ENCODE data around the gene DDB1. TPM values are rescaled to one million over a fixed set of nuclear protein-coding genes. Genes with fewer than 3 reads are reported as not detected.

Gene DDB1
- total RNA-seq, 2 donors from 2014 or later, result 211 to 344 TPM

- Mint-ChIP-seq H3K36me3 (ENCODE audit: low read depth) (peaks cover 30% of the 10 kb centered on the region), H3K27me3 (no peaks in the 10 kb centered on the region), H3K4me1 (no peaks in the 10 kb centered on the region), H3K9me3 (no peaks in the 10 kb centered on the region), H3K4me3 (no peak overlapping the region), H3K27ac (no peak overlapping the region)
- ATAC-seq (replicated peaks), result no peak
Observed at GRCh38 chr11:61347916-61348461, 15.1 kb upstream of the DDB1 start.

GRCh38 chr11:61345954-61346843 lies 13.3 kb upstream of the DDB1 start:
- no peaks in the 10 kb centered on the region for H3K4me1 Mint-ChIP-seq
- peaks cover 20% of the 10 kb centered on the region for H3K36me3 Mint-ChIP-seq (ENCODE audit: low read depth)
- peak overlapping the region; percentile 25 for H3K27ac Mint-ChIP-seq
- no peaks in the 10 kb centered on the region for H3K27me3 Mint-ChIP-seq
- no peak for ATAC-seq (replicated peaks)
- no peaks in the 10 kb centered on the region for H3K9me3 Mint-ChIP-seq
- H3K4me3 Mint-ChIP-seq, result no peak overlapping the region

GRCh38 chr11:61345170-61345610 lies 12.3 kb upstream of the DDB1 start:
- peak overlapping the region; percentile 44 for H3K27ac Mint-ChIP-seq

GRCh38 chr11:61343792-61344745 lies 11.2 kb upstream of the DDB1 start:
- no peak for ATAC-seq (replicated peaks)
- Mint-ChIP-seq H3K36me3 (ENCODE audit: low read depth) (peaks cover 10% of the 10 kb centered on the region), H3K27ac (peak overlapping the region; percentile 44), H3K27me3 (no peaks in the 10 kb centered on the region), H3K4me3 (no peak overlapping the region), H3K9me3 (no peaks in the 10 kb centered on the region), H3K4me1 (no peaks in the 10 kb centered on the region)

More at GRCh38 chr11:61345170-61345610, 12.3 kb upstream of the DDB1 start:
- peaks cover 20% of the 10 kb centered on the region for H3K36me3 Mint-ChIP-seq (ENCODE audit: low read depth)
- no peaks in the 10 kb centered on the region for H3K27me3 Mint-ChIP-seq
- no peaks in the 10 kb centered on the region for H3K4me1 Mint-ChIP-seq
- H3K4me3 Mint-ChIP-seq, result no peak overlapping the region
- no peak for ATAC-seq (replicated peaks)
- H3K9me3 Mint-ChIP-seq, result no peaks in the 10 kb centered on the region

GRCh38 chr11:61342207-61342803 lies 9.4 kb upstream of the DDB1 start:
- Mint-ChIP-seq H3K27me3 (no peaks in the 10 kb centered on the region), H3K4me3 (no peak overlapping the region), H3K9me3 (no peaks in the 10 kb centered on the region), H3K36me3 (ENCODE audit: low read depth) (peaks cover 5% of the 10 kb centered on the region), H3K27ac (peak overlapping the region; percentile 34), H3K4me1 (no peaks in the 10 kb centered on the region)
- ATAC-seq (replicated peaks), result no peak

- Mint-ChIP-seq H3K9me3 (no peaks in the 10 kb centered on the region), H3K36me3 (ENCODE audit: low read depth) (peaks cover 5% of the 10 kb centered on the region), H3K4me3 (no peak overlapping the region), H3K4me1 (no peaks in the 10 kb centered on the region), H3K27me3 (no peaks in the 10 kb centered on the region), H3K27ac (peak overlapping the region; percentile 34)
- no peak for ATAC-seq (replicated peaks)
Observed at GRCh38 chr11:61341706-61342105, 8.8 kb upstream of the DDB1 start.

GRCh38 chr11:61340979-61341378 lies 8.1 kb upstream of the DDB1 start:
- Mint-ChIP-seq H3K27ac (peak overlapping the region; percentile 3), H3K4me1 (no peaks in the 10 kb centered on the region), H3K9me3 (no peaks in the 10 kb centered on the region)

GRCh38 chr11:61339490-61339878 lies 6.6 kb upstream of the DDB1 start:
- no peak overlapping the region for H3K27ac Mint-ChIP-seq
- ATAC-seq (replicated peaks), result no peak
- peaks cover 5% of the 10 kb centered on the region for H3K36me3 Mint-ChIP-seq (ENCODE audit: low read depth)
- H3K9me3 Mint-ChIP-seq, result no peaks in the 10 kb centered on the region
- no peaks in the 10 kb centered on the region for H3K4me1 Mint-ChIP-seq
- no peak overlapping the region for H3K4me3 Mint-ChIP-seq
- H3K27me3 Mint-ChIP-seq, result no peaks in the 10 kb centered on the region

More at GRCh38 chr11:61340979-61341378, 8.1 kb upstream of the DDB1 start:
- ATAC-seq (replicated peaks), result no peak
- H3K36me3 Mint-ChIP-seq (ENCODE audit: low read depth), result peaks cover 5% of the 10 kb centered on the region
- no peak overlapping the region for H3K4me3 Mint-ChIP-seq
- H3K27me3 Mint-ChIP-seq, result no peaks in the 10 kb centered on the region

GRCh38 chr11:61338783-61339489 lies 6.0 kb upstream of the DDB1 start:
- Mint-ChIP-seq H3K27me3 (no peaks in the 10 kb centered on the region), H3K36me3 (ENCODE audit: low read depth) (peaks cover 5% of the 10 kb centered on the region), H3K27ac (no peak overlapping the region), H3K9me3 (no peaks in the 10 kb centered on the region), H3K4me3 (no peak overlapping the region), H3K4me1 (peaks cover 3% of the 10 kb centered on the region)
- no peak for ATAC-seq (replicated peaks)

GRCh38 chr11:61337706-61338470 lies 5.0 kb upstream of the DDB1 start:
- no peak for ATAC-seq (replicated peaks)
- Mint-ChIP-seq H3K27me3 (no peaks in the 10 kb centered on the region), H3K36me3 (ENCODE audit: low read depth) (peaks cover 15% of the 10 kb centered on the region), H3K9me3 (no peaks in the 10 kb centered on the region), H3K27ac (no peak overlapping the region), H3K4me3 (no peak overlapping the region), H3K4me1 (peaks cover 9% of the 10 kb centered on the region)

GRCh38 chr11:61336171-61336935 lies 3.4 kb upstream of the DDB1 start:
- peak overlapping the region; percentile 25 for H3K4me3 Mint-ChIP-seq
- no peaks in the 10 kb centered on the region for H3K9me3 Mint-ChIP-seq
- no peaks in the 10 kb centered on the region for H3K27me3 Mint-ChIP-seq
- peak; percentile 68 for ATAC-seq (replicated peaks)
- peaks cover 18% of the 10 kb centered on the region for H3K4me1 Mint-ChIP-seq
- peaks cover 25% of the 10 kb centered on the region for H3K36me3 Mint-ChIP-seq (ENCODE audit: low read depth)
- peak overlapping the region; percentile 66 for H3K27ac Mint-ChIP-seq

GRCh38 chr11:61335355-61335710 lies 2.4 kb upstream of the DDB1 start:
- H3K4me1 Mint-ChIP-seq, result peaks cover 24% of the 10 kb centered on the region
- H3K27ac Mint-ChIP-seq, result peak overlapping the region; percentile 66
- no peak overlapping the region for H3K4me3 Mint-ChIP-seq
- no peaks in the 10 kb centered on the region for H3K27me3 Mint-ChIP-seq
- H3K36me3 Mint-ChIP-seq (ENCODE audit: low read depth), result peaks cover 35% of the 10 kb centered on the region
- no peak for ATAC-seq (replicated peaks)
- no peaks in the 10 kb centered on the region for H3K9me3 Mint-ChIP-seq

Data from activated T-helper 17 cell treated with anti-CD3 and anti-CD28 coated beads, Interleukin-2, amount 50 U/mL, for 72 hours (primary cell).